NOMO-1 treated with DMSO at 0.1 percent for 48 hours (cell line): ENCODE results near the gene SDR9C7.
"Not testable (repeated sequence)": the region's sequence is repeated elsewhere in the genome, so short reads cannot be mapped to it uniquely, and the experiment has no call there.

Experiments
- DNase-seq: peaks from one replicate; lab custom pipeline; 2025; ENCODE audit not compliant: unreplicated experiment; lab: John Stamatoyannopoulos, UW

The SDR9C7 gene

GRCh38 chr12:56954057-56954957 lies 20.1 kb upstream of the SDR9C7 start:
- no peak for DNase-seq

DNA sequence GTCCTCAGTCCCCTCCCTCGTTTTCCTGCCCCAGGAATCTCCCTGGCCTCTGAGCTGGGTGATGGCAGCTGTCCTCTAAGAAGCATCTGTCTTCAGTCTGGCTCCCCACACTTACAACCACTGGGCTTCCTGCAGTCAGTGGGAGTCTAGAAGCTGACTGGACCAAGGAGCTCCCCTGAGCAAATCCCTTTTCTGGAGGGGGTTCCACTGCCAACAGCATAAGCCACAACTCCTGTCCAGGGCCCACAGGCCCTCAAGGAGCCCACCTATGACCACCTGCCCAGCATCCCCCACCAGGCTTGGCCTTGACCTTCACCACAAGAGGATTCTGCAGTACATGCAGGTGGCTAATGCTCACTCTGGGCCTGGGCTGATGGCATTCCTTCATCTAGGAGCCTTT lies 19.1 kb upstream of the SDR9C7 start:
- no peak for DNase-seq

GRCh38 chr12:56951582-56952339 lies 17.6 kb upstream of the SDR9C7 start:
- DNase-seq, result no peak

GRCh38 chr12:56948881-56949280 lies 14.7 kb upstream of the SDR9C7 start:
- DNase-seq, result no peak

DNA sequence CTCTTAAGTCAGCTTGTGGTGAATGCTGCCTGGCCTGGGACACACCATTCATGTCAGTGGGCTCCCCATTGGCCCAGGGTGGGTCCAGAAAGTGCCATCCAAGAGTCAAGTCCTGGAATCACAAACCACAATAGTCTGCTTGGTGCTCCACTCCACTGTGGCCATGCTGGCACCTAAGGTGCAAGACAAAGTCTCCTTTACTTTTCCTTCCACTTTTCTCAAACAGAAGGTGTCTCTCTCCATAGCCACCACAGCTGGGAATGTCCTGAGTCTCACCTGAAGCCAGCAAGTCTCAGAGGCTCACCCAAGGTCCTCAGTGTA lies 14.2 kb upstream of the SDR9C7 start:
- DNase-seq, result no peak

- no peak for DNase-seq
Observed at GRCh38 chr12:56947633-56948456, 13.6 kb upstream of the SDR9C7 start.

GRCh38 chr12:56943878-56944277 lies 9.7 kb upstream of the SDR9C7 start:
- no peak for DNase-seq

GRCh38 chr12:56943374-56943773 lies 9.2 kb upstream of the SDR9C7 start:
- DNase-seq, result not testable (repeated sequence)

GRCh38 chr12:56941299-56942017 lies 7.2 kb upstream of the SDR9C7 start:
- peak; percentile 27 for DNase-seq

- DNase-seq, result not testable (repeated sequence)
Observed at GRCh38 chr12:56940942-56941298, 6.7 kb upstream of the SDR9C7 start.

DNA sequence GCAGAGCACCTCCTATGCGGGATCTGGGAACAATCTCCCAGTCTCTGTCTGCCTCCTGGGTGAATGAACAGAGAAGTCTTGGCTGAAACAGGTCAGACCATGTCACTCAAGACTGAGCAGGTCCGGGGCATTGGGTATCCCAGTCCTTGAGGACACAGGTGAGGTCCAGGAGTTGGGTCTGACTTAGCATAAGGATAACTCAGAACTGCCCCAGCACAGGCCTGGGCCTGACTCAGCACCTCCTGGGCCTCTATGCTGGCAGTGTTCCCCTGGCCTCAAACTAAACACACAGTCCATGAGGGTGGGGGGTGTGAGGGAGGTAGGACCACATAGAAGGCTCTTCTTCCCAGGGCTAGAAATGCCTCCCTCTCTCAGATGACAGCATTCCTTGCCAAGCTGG lies 1.5 kb upstream of the SDR9C7 start:
- DNase-seq, result no peak

DNA sequence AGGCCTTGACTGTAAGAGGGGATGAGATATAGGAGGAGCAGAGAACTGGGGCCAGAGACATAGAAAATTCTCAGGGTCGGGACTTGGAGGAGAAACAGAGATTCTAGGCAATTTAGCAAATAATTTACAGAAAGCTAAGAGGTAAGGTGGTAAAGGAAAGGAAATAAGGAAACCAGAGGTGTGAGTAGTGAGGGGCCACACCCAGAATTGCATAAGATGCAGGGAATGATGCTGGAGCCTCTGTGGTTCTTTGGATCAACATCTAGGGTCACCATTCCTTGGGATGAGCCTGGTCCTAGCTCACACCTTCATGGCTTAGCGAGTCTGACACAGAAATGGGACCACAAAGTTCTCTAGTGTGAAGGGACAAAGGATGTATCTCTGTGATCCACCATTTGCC lies 949 bp upstream of the SDR9C7 start:
- DNase-seq, result no peak

DNA sequence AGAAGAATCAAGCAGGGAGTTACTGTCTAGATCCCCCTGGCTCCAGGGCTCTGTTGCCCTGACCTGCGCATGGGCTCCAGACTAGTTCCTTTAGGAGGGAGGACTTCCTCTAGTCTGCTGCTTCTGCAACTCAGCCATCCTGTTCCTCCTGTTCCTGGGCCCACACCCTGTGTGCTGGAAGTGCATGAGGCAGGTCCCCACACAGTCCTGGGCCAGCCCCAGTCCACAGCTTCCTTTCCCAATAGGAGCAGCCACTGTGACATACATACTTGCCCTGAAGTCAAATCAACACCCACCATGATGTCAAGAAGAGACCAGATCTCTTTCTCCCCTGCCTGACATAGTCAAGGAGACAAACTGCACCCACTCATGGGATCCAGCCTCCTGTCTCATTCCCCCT lies 1.3 kb downstream of the SDR9C7 start:
- no peak for DNase-seq

- DNase-seq, result no peak
Observed at GRCh38 chr12:56932146-56932545, 2.1 kb downstream of the SDR9C7 start.

DNA sequence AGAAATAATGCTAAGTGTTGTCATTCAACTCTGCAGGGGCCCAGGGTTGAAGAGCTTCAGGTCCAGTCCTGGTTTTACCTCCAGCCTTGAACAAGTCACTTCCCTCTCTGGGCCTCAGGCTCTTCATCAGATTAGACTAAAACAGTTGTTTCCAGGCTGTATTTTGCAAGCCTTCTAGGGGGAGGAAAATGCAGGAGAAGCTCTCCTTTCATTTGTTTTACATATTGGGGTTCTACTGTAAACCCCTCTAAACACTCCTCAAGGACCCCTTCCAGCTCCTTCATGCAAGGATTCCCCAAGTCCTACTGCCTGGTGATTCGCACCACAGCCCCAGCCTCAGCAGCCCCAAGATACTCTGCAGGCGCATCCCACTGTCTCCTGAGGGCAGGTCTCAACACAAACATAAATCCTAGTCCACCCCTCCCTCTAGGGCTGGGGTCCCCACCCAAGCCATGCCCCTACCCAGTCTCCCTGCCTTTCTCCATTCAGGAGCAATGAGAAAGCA lies 2.7 kb downstream of the SDR9C7 start:
- DNase-seq, result peak; percentile 85

GRCh38 chr12:56930241-56930640 lies 4.0 kb downstream of the SDR9C7 start:
- no peak for DNase-seq

DNA sequence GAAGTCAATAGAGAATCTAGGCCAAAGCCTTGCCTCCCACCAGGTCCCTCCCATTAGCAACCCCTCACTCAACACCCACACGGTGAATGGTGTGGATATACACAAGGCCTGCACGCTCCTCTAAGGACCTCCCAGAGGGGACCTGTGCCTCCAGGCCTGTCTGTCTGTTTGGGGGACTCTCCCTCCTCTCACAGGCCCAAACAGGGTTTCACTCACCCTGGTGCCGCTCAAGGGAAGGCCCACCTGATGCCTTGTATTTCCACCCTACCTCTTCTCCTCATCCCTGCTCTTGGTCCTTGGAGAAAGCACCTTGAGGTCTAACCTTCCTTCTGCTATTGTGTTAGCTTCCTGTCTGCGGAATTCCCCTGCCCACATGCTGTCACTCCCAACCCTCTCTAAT lies 4.4 kb downstream of the SDR9C7 start:
- no peak for DNase-seq

DNA sequence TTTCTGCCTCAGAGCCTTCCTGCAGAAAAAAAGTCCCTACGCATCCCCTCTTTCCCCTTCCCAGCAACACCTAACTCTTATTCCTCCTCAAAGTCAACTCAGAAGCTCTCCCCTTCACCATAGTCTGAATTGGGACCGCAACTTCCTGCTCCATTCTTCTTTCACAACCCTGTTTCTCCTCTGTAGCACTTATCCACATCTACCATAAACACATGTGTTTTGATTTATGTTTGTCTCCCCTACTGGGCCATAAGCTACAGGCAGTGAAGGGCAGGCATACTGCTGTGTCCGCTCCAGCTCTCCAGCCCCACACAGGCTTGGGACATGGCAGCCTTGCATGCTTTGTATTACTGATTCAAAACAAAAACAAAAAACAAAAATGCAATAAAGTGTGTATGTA lies 5.9 kb downstream of the SDR9C7 start:
- DNase-seq, result peak; percentile 72

DNA sequence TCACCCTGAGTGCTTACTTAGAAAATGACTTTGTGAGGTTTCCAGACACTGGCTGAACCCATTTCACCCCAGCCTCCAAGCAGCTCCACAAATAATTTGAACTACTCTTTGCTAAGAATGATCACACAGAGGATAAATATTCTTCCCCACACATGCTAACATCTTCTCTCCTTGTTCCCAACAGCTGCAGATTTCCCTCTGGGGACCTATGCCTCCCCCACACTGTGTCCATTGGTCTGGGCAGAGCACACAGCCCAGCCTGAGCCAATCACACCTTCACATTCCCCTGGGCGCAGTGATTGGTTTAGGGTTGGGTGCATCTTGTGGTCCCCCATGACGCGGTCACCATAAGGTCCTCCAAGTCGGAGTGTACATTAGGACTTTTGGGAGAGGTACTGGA lies 6.9 kb downstream of the SDR9C7 start:
- no peak for DNase-seq

GRCh38 chr12:56922031-56922430 lies 12.2 kb downstream of the SDR9C7 start:
- no peak for DNase-seq

GRCh38 chr12:56921346-56921745 lies 12.9 kb downstream of the SDR9C7 start:
- no peak for DNase-seq
